Measurements from ENCODE around the gene PPM1H. TPM values are rescaled to one million over a fixed set of nuclear protein-coding genes. Genes with fewer than 3 reads are reported as not detected.

PPM1H gene
- polyA plus RNA-seq, 1 experiment: 2.3 TPM

GRCh38 chr12:62931477-62931876 is 3.5 kb downstream of the PPM1H start:
- ChIA-PET CTCF (interaction anchor here (2.9 kb wide), 1 partner anchor 118 kb away, joined by 14 read pairs; no protein-coding TSS in a partner anchor), POLR2A (no interaction called here)
- Histone ChIP-seq H3K27me3 (ENCODE audit: control insufficient read depth, insufficient read depth, low read length) (no peaks in the 10 kb centered on the region), H3K36me3 (ENCODE audit: control insufficient read depth, insufficient read depth, low read length) (no peaks in the 10 kb centered on the region), H3K4me3 (ENCODE audit: low read depth, low read length) (no peak overlapping the region)
- no peak for TF ChIP-seq CTCF (IDR thresholded peaks at IDR 0.05; ENCODE audit: insufficient read depth, low read depth, low read length)
- no peak for DNase-seq (ENCODE audit: low read depth)

- H3K4me3 ChIP-seq (ENCODE audit: low read depth, low read length): no peak overlapping the region
- no peaks in the 10 kb centered on the region for H3K36me3 ChIP-seq (ENCODE audit: control insufficient read depth, insufficient read depth, low read length)
- CTCF ChIA-PET: interaction anchor here (0.8 to 2.9 kb wide), 4 partner anchors 112 to 138 kb away, joined by 3 to 14 read pairs (median 6); no protein-coding TSS in a partner anchor
- DNase-seq (ENCODE audit: low read depth): no peak
- POLR2A ChIA-PET: no interaction called here
- no peak for TF ChIP-seq CTCF (IDR thresholded peaks at IDR 0.05; ENCODE audit: insufficient read depth, low read depth, low read length)
- H3K27me3 ChIP-seq (ENCODE audit: control insufficient read depth, insufficient read depth, low read length): no peaks in the 10 kb centered on the region
Observed at GRCh38 chr12:62930546-62931425, 4.2 kb downstream of the PPM1H start.

- CTCF ChIA-PET: interaction anchor here (1.6 kb wide), 1 partner anchor 129 kb away, joined by 4 read pairs; no protein-coding TSS in a partner anchor
- Histone ChIP-seq H3K4me3 (ENCODE audit: low read depth, low read length) (no peak overlapping the region), H3K27me3 (ENCODE audit: control insufficient read depth, insufficient read depth, low read length) (no peaks in the 10 kb centered on the region), H3K36me3 (ENCODE audit: control insufficient read depth, insufficient read depth, low read length) (no peaks in the 10 kb centered on the region)
- no peak for DNase-seq (ENCODE audit: low read depth)
- TF ChIP-seq CTCF (IDR thresholded peaks at IDR 0.05; ENCODE audit: insufficient read depth, low read depth, low read length): no peak
- POLR2A ChIA-PET: no interaction called here
Observed at GRCh38 chr12:62928632-62929031, 6.3 kb downstream of the PPM1H start.

- POLR2A ChIA-PET: no interaction called here
- CTCF ChIA-PET: interaction anchor here (0.7 to 1.5 kb wide), 3 partner anchors 9 to 127 kb away, joined by 3 to 5 read pairs (median 4); partner anchors contain the start of gene PPM1H
- Histone ChIP-seq H3K4me3 (ENCODE audit: low read depth, low read length) (no peak overlapping the region), H3K36me3 (ENCODE audit: control insufficient read depth, insufficient read depth, low read length) (no peaks in the 10 kb centered on the region), H3K27me3 (ENCODE audit: control insufficient read depth, insufficient read depth, low read length) (no peaks in the 10 kb centered on the region)
- no peak for DNase-seq (ENCODE audit: low read depth)
- no peak for TF ChIP-seq CTCF (IDR thresholded peaks at IDR 0.05; ENCODE audit: insufficient read depth, low read depth, low read length)
Observed at GRCh38 chr12:62925680-62926079, 9.3 kb downstream of the PPM1H start.

- Histone ChIP-seq H3K36me3 (ENCODE audit: control insufficient read depth, insufficient read depth, low read length) (no peaks in the 10 kb centered on the region), H3K27me3 (ENCODE audit: control insufficient read depth, insufficient read depth, low read length) (no peaks in the 10 kb centered on the region), H3K4me3 (ENCODE audit: low read depth, low read length) (no peak overlapping the region)
- no peak for DNase-seq (ENCODE audit: low read depth)
- TF ChIP-seq CTCF (IDR thresholded peaks at IDR 0.05; ENCODE audit: insufficient read depth, low read depth, low read length): no peak
- ChIA-PET CTCF (no interaction called here), POLR2A (no interaction called here)
Observed at GRCh38 chr12:62924084-62924483, 10.9 kb downstream of the PPM1H start.

Data from BJ (cell line).